Measurements from ENCODE around the gene LRTM2. TPM values are rescaled to one million over a fixed set of nuclear protein-coding genes. Genes with fewer than 3 reads are reported as not detected.

LRTM2 gene
- total and polyA plus RNA-seq, 11 donors, result not detected

GRCh38 chr12:1852076-1852475 lies 31.7 kb downstream of the LRTM2 start:
- H3K36me3 ChIP-seq, result no peaks in the 10 kb centered on the region
- H3K27me3 ChIP-seq, result no peaks in the 10 kb centered on the region
- DNase-seq (no peak), ATAC-seq (no peak)
- no peak overlapping the region for H3K4me3 ChIP-seq
- peaks cover 0 to 26% (median 14%) of the 10 kb centered on the region in 12 donors for H3K9me3 ChIP-seq
- WGBS, 4 donors, result 78 to 90% (median 84%) methylated on average over 1 of the region's 1 CpG
- H3K4me1 ChIP-seq, result no peaks in the 10 kb centered on the region
- intact Hi-C loops (cut with DNase I), result no loop called here
- no peak overlapping the region for H3K27ac ChIP-seq
- TF ChIP-seq CTCF (IDR thresholded peaks at IDR 0.05), result no peak
- no peak for TF ChIP-seq POLR2A (IDR thresholded peaks at IDR 0.05)

- no peak overlapping the region for H3K27ac ChIP-seq
- WGBS, 4 donors, result 89 to 97% (median 92%) methylated on average over 7 to 8 of the region's 8 CpGs
- no peaks in the 10 kb centered on the region for H3K36me3 ChIP-seq
- H3K4me1 ChIP-seq, result no peaks in the 10 kb centered on the region
- H3K27me3 ChIP-seq, result peaks cover 0 to 3% (median 0%) of the 10 kb centered on the region in 9 donors
- H3K9me3 ChIP-seq, result peaks cover 0 to 26% (median 14%) of the 10 kb centered on the region in 12 donors
- ATAC-seq (no peak), DNase-seq (no peak)
- intact Hi-C loops (cut with DNase I), result no loop called here
- H3K4me3 ChIP-seq, result no peak overlapping the region
- TF ChIP-seq POLR2A (IDR thresholded peaks at IDR 0.05) (no peak), CTCF (IDR thresholded peaks at IDR 0.05) (no peak)
Observed at GRCh38 chr12:1853716-1854115, 33.4 kb downstream of the LRTM2 start.

- WGBS, 4 donors, result 45 to 71% (median 63%) methylated on average over 3 of the region's 3 CpGs
- TF ChIP-seq CTCF (IDR thresholded peaks at IDR 0.05), result no peak
- no peak for TF ChIP-seq POLR2A (IDR thresholded peaks at IDR 0.05)
- intact Hi-C loops (cut with DNase I), result no loop called here
- ATAC-seq (no peak), DNase-seq (no peak)
- peaks cover 0 to 26% (median 14%) of the 10 kb centered on the region in 12 donors for H3K9me3 ChIP-seq
- H3K27me3 ChIP-seq, result peaks cover 0 to 3% (median 0%) of the 10 kb centered on the region in 9 donors
- no peak overlapping the region for H3K4me3 ChIP-seq
- H3K4me1 ChIP-seq, result no peaks in the 10 kb centered on the region
- no peak overlapping the region for H3K27ac ChIP-seq
- no peaks in the 10 kb centered on the region for H3K36me3 ChIP-seq
Observed at GRCh38 chr12:1855241-1855640, 34.9 kb downstream of the LRTM2 start.

- Histone ChIP-seq H3K36me3 (no peaks in the 10 kb centered on the region), H3K4me1 (no peaks in the 10 kb centered on the region), H3K27me3 (peaks cover 0 to 3% (median 0%) of the 10 kb centered on the region in 9 donors), H3K4me3 (no peak overlapping the region), H3K9me3 (peaks cover 0 to 26% (median 14%) of the 10 kb centered on the region in 12 donors), H3K27ac (no peak overlapping the region)
- ATAC-seq (no peak), DNase-seq (no peak)
- 42 to 77% (median 65%) methylated on average over 2 of the region's 2 CpGs for WGBS, 4 donors
- intact Hi-C loops (cut with DNase I), result no loop called here
- no peak for TF ChIP-seq POLR2A (IDR thresholded peaks at IDR 0.05)
- TF ChIP-seq CTCF (IDR thresholded peaks at IDR 0.05), result no peak
Observed at GRCh38 chr12:1857086-1857485, 36.7 kb downstream of the LRTM2 start.
